ENCODE results near the gene FKBP1A. TPM values are rescaled to one million over a fixed set of nuclear protein-coding genes. Genes with fewer than 3 reads are reported as not detected.

Gene FKBP1A
- total RNA-seq, 4 donors from 2014 or later, result 99.5 to 253 (median 206) TPM

GRCh38 chr20:1338096-1338495 lies 54.8 kb downstream of the FKBP1A start:
- no peaks in the 10 kb centered on the region for H3K9me3 ChIP-seq
- TF ChIP-seq CTCF (IDR thresholded peaks at IDR 0.05) (no peak), POLR2A (IDR thresholded peaks at IDR 0.05) (no peak)
- no peak overlapping the region for H3K4me3 ChIP-seq
- H3K4me1 ChIP-seq, result no peaks in the 10 kb centered on the region
- no peaks in the 10 kb centered on the region for H3K36me3 ChIP-seq
- peak overlapping the region; percentile 60 to 72 for H3K27ac ChIP-seq
- no peak for DNase-seq
- intact Hi-C loops (cut with DNase I; ENCODE audit: low total_unique reads), result no loop called here
- no peaks in the 10 kb centered on the region for H3K27me3 ChIP-seq

GRCh38 chr20:1337441-1337840 lies 55.4 kb downstream of the FKBP1A start:
- H3K4me3 ChIP-seq, result no peak overlapping the region
- H3K9me3 ChIP-seq, result no peaks in the 10 kb centered on the region
- no peaks in the 10 kb centered on the region for H3K4me1 ChIP-seq
- intact Hi-C loops (cut with DNase I; ENCODE audit: low total_unique reads), result no loop called here
- DNase-seq, result no peak
- no peaks in the 10 kb centered on the region for H3K36me3 ChIP-seq
- TF ChIP-seq CTCF (IDR thresholded peaks at IDR 0.05) (no peak), POLR2A (IDR thresholded peaks at IDR 0.05) (no peak)
- peak overlapping the region; percentile 60 to 72 for H3K27ac ChIP-seq
- no peaks in the 10 kb centered on the region for H3K27me3 ChIP-seq

- Histone ChIP-seq H3K9me3 (no peaks in the 10 kb centered on the region), H3K4me1 (no peaks in the 10 kb centered on the region), H3K27me3 (no peaks in the 10 kb centered on the region), H3K36me3 (no peaks in the 10 kb centered on the region), H3K27ac (peak overlapping the region; percentile 60 to 72), H3K4me3 (no peak overlapping the region)
- DNase-seq, result peak; percentile 75 to 78
- no peak for TF ChIP-seq POLR2A (IDR thresholded peaks at IDR 0.05)
- TF ChIP-seq CTCF (IDR thresholded peaks at IDR 0.05), result no peak
- intact Hi-C loops (cut with DNase I; ENCODE audit: low total_unique reads), result no loop called here
Measured at GRCh38 chr20:1336699-1337367, 56.0 kb downstream of the FKBP1A start.

GRCh38 chr20:1335961-1336698 lies 56.7 kb downstream of the FKBP1A start:
- Histone ChIP-seq H3K9me3 (no peaks in the 10 kb centered on the region), H3K4me1 (no peaks in the 10 kb centered on the region), H3K4me3 (no peak overlapping the region), H3K27ac (peak overlapping the region; percentile 60 to 72), H3K36me3 (no peaks in the 10 kb centered on the region), H3K27me3 (no peaks in the 10 kb centered on the region)
- intact Hi-C loops (cut with DNase I; ENCODE audit: low total_unique reads), result no loop called here
- TF ChIP-seq POLR2A (IDR thresholded peaks at IDR 0.05) (no peak), CTCF (IDR thresholded peaks at IDR 0.05) (no peak)
- DNase-seq, result no peak

- TF ChIP-seq POLR2A (IDR thresholded peaks at IDR 0.05) (no peak), CTCF (IDR thresholded peaks at IDR 0.05) (no peak)
- H3K4me3 ChIP-seq, result no peak overlapping the region
- H3K9me3 ChIP-seq, result no peaks in the 10 kb centered on the region
- DNase-seq, result no peak
- H3K4me1 ChIP-seq, result no peaks in the 10 kb centered on the region
- H3K27ac ChIP-seq, result no peak overlapping the region
- no peaks in the 10 kb centered on the region for H3K36me3 ChIP-seq
- H3K27me3 ChIP-seq, result no peaks in the 10 kb centered on the region
- intact Hi-C loops (cut with DNase I; ENCODE audit: low total_unique reads), result no loop called here
Measured at GRCh38 chr20:1334761-1335160, 58.1 kb downstream of the FKBP1A start.
